Measurements from ENCODE around the gene CAMTA1. TPM values are rescaled to one million over a fixed set of nuclear protein-coding genes. Genes with fewer than 3 reads are reported as not detected.

Gene CAMTA1
- total RNA-seq, 1 experiment from 2014 or later = 69.5 TPM

GRCh38 chr1:6965083-6965934 lies 180.1 kb downstream of the CAMTA1 start:
- H4K20me1 ChIP-seq (ENCODE audit: insufficient read depth) = no peaks in the 10 kb centered on the region
- H3K4me1 ChIP-seq (ENCODE audit: control insufficient read depth in 1 of 2, insufficient read depth in 2 of 2, low read length in 2 of 2) = peaks cover 32 to 46% of the 10 kb centered on the region in 2 experiments
- H3K4me3 ChIP-seq (replicated peaks in 1 of 2; ENCODE audit: low read depth in 1 of 2, low read length in 2 of 2) = no peak overlapping the region
- H2AFZ ChIP-seq (ENCODE audit: low read depth, low read length, poor library complexity, severe bottlenecking) = no peak overlapping the region
- DNase-seq (ENCODE audit: low read depth, low spot score) = no peak
- no peaks in the 10 kb centered on the region for H3K27me3 ChIP-seq (ENCODE audit: insufficient read depth, low read length)
- intact Hi-C loops (cut with micrococcal nuclease) = no loop called here
- ATAC-seq = no peak
- POLR2A ChIA-PET = no interaction called here
- CTCF ChIA-PET = interaction anchor here (1.0 kb wide), 1 partner anchor 105 kb away, joined by 3 read pairs; no protein-coding TSS in a partner anchor
- H3K27ac ChIP-seq (ENCODE audit: low read depth, low read length) = no peak overlapping the region
- H3K9me2 ChIP-seq (ENCODE audit: insufficient read depth) = no peaks in the 10 kb centered on the region
- no TSS peak for BruUV-seq (replicated peaks)
- H3K9me3 ChIP-seq (ENCODE audit: control insufficient read depth in 1 of 2, insufficient read depth in 1 of 2, low read depth in 1 of 2, low read length in 2 of 2) = no peaks in the 10 kb centered on the region
- no peak overlapping the region for H3K4me2 ChIP-seq (ENCODE audit: low read length)
- TF ChIP-seq CEBPB (IDR thresholded peaks at IDR 0.05; ENCODE audit: low read depth) (no peak), JUND (IDR thresholded peaks at IDR 0.05) (no peak), SP1 (IDR thresholded peaks at IDR 0.05; ENCODE audit: low read depth) (no peak), TCF7L2 (IDR thresholded peaks at IDR 0.05; ENCODE audit: borderline replicate concordance, extremely low read depth, insufficient read depth, insufficient read length) (no peak), SIN3A (IDR thresholded peaks at IDR 0.05; ENCODE audit: low read depth) (no peak), YY1 (IDR thresholded peaks at IDR 0.05; ENCODE audit: extremely low read depth, insufficient replicate concordance, low read depth, low read length) (no peak), ELF1 (IDR thresholded peaks at IDR 0.05; ENCODE audit: borderline replicate concordance, low read depth) (no peak), CTCF (IDR thresholded peaks at IDR 0.05 in 2 of 3, conservative IDR thresholded peaks at IDR 0.05 in 1 of 3; ENCODE audit: borderline replicate concordance in 1 of 3, insufficient read depth in 1 of 3, low read depth in 2 of 3, low read length in 2 of 3) (no peak)
- no peaks in the 10 kb centered on the region for H3K79me2 ChIP-seq (ENCODE audit: insufficient read depth, low read length)
- RAD21 ChIA-PET (ENCODE audit: low non-redundant PET in 1 of 2, low total read pairs in 2 of 2, uncharacterized antibody in 2 of 2, unreplicated experiment in 2 of 2) = no interaction called here
- no peak overlapping the region for H3K9ac ChIP-seq (ENCODE audit: low read length)
- H3K36me3 ChIP-seq (ENCODE audit: control insufficient read depth in 1 of 2, insufficient read depth in 2 of 2, low read length in 2 of 2) = no peaks in the 10 kb centered on the region

Measured in HCT116 (cell line).